NCI-H774 (cell line): ENCODE data around the gene KCNJ2.

ENCODE experiments used
- DNase-seq: peaks from one replicate; lab custom pipeline; 2025; lab: John Stamatoyannopoulos, UW

The KCNJ2 gene

GRCh38 chr17:70205401-70205800, 36.1 kb downstream of the KCNJ2 start:
- DNase-seq, result no peak

GRCh38 chr17:70206361-70207010, 37.2 kb downstream of the KCNJ2 start:
- no peak for DNase-seq

- DNase-seq, result no peak
These were observed 37.9 kb downstream of the KCNJ2 start for GRCh38 chr17:70207184-70207583.

GRCh38 chr17:70208080-70208794, 38.9 kb downstream of the KCNJ2 start:
- no peak for DNase-seq

GRCh38 chr17:70208825-70209555, 39.7 kb downstream of the KCNJ2 start:
- DNase-seq, result no peak

GRCh38 chr17:70215656-70216055, 46.3 kb downstream of the KCNJ2 start:
- no peak for DNase-seq

- DNase-seq, result no peak
These were observed 48.2 kb downstream of the KCNJ2 start for GRCh38 chr17:70217571-70217970.

GRCh38 chr17:70225276-70225675, 55.9 kb downstream of the KCNJ2 start:
- no peak for DNase-seq
